OCI-LY7 (cell line): ENCODE data around the gene CAMK4. TPM values are rescaled to one million over a fixed set of nuclear protein-coding genes. Genes with fewer than 3 reads are reported as not detected.

Experiments
- BruUV-seq: library from RNA; stranded (reverse); fragments of 400-500 nt; replicated peaks from 2 replicates; lab custom pipeline; 2021; lab: Mats Ljungman, UMichigan
- CTCF ChIA-PET: fragments of 300-600 bp; sonication (Branson Sonifier 250); formaldehyde crosslinking; loops from one replicate; lab custom pipeline; 2022; ENCODE audit warnings: antibody characterized with exemption; ENCODE audit not compliant: unreplicated experiment; lab: Charles Lee
- POLR2A ChIA-PET: fragments of 300-600 bp; sonication (Branson Sonifier 250); formaldehyde crosslinking; loops from one replicate; lab custom pipeline; 2022; ENCODE audit warnings: antibody characterized with exemption; lab: Charles Lee
- DNase-seq: peaks from one replicate; pipeline ENCODE4 v3.0.0-alpha.2; 2015; ENCODE audit warnings: low spot score
- H2AFZ ChIP-seq: fragments of 200-600 bp; sonication (generic), shearing (Covaris generic); 2 replicates; pipeline ENCODE4 v1.6.1; 2014; ENCODE audit warnings: mild to moderate bottlenecking, antibody characterized with exemption, low read length, moderate library complexity
- H3K27ac ChIP-seq: fragments of 200-600 bp; sonication (generic); 2 replicates; pipeline ENCODE4 v1.5.1; 2014; ENCODE audit warnings: mixed run types, low read depth, mild to moderate bottlenecking, moderate library complexity, low read length, inconsistent platforms; ENCODE audit not compliant: poor library complexity, severe bottlenecking
- H3K36me3 ChIP-seq: fragments of 200-600 bp; sonication (generic); 2 replicates; pipeline ENCODE4 v1.6.1; 2014; ENCODE audit warnings: mild to moderate bottlenecking, antibody characterized with exemption, low read length, moderate library complexity, mixed read lengths; ENCODE audit not compliant: insufficient read depth
- H3K4me1 ChIP-seq: fragments of 200-600 bp; sonication (generic); 2 replicates; pipeline ENCODE4 v1.5.1; 2014; ENCODE audit warnings: mild to moderate bottlenecking, low read length; ENCODE audit not compliant: insufficient read depth, poor library complexity, severe bottlenecking
- H3K4me2 ChIP-seq: fragments of 200-600 bp; sonication (generic); 2 replicates; pipeline ENCODE4 v1.6.1; 2014; ENCODE audit warnings: mild to moderate bottlenecking, low read length
- H3K4me3 ChIP-seq: fragments of 200-600 bp; sonication (generic); 2 replicates; pipeline ENCODE4 v1.5.1; 2014; ENCODE audit warnings: mild to moderate bottlenecking, low read depth, low read length; ENCODE audit not compliant: poor library complexity, severe bottlenecking
- H3K79me2 ChIP-seq: fragments of 200-600 bp; sonication (generic); 2 replicates; pipeline ENCODE4 v1.6.1; 2016; ENCODE audit warnings: low read depth, mild to moderate bottlenecking, low read length, moderate library complexity, mixed read lengths; ENCODE audit not compliant: insufficient read depth
- H3K9me2 ChIP-seq: fragments of 200-600 bp; sonication (generic); 2 replicates; pipeline ENCODE4 v1.6.1; 2016; ENCODE audit warnings: mild to moderate bottlenecking, low read length, mixed read lengths; ENCODE audit not compliant: insufficient read depth
- H3K9me3 ChIP-seq: fragments of 200-600 bp; sonication (generic); 2 replicates; pipeline ENCODE4 v1.6.1; 2014; ENCODE audit warnings: mild to moderate bottlenecking, mixed run types, low read length, mixed read lengths
- H4K20me1 ChIP-seq: fragments of 200-600 bp; sonication (generic); 2 replicates; pipeline ENCODE4 v1.6.1; 2014; ENCODE audit warnings: mild to moderate bottlenecking, antibody characterized with exemption, low read length, moderate library complexity, mixed read lengths; ENCODE audit not compliant: insufficient read depth
- EZH2phosphoT487 ChIP-seq: fragments of 200-600 bp; sonication (generic); IDR thresholded peaks from 2 replicates; pipeline ENCODE4 v1.6.1; 2018; ENCODE audit warnings: low read depth, borderline replicate concordance, mild to moderate bottlenecking, mixed run types, antibody characterized with exemption, low read length, moderate library complexity, mixed read lengths
- intact Hi-C: fragments of 100-400 bp; cut with micrococcal nuclease; formaldehyde crosslinking; loops from one replicate; pipeline ENCODE4 v1.10.0; 2022; ENCODE audit not compliant: unreplicated experiment
- total RNA-seq, 2 experiments: library from RNA; depleted of rRNA in 1 of 2; stranded (reverse); fragments of >200 nt in 1 of 2; shearing (Covaris generic) in 1 of 2; gene quantifications; 2 replicates each; pipeline ENCODE4 v1.2.3, GENCODE V29; 2014 to 2022
- TF ChIP-seq, protein P1 (sequence below): fragments of 200-600 bp; sonication (generic); conservative IDR thresholded peaks from 2 replicates; pipeline ENCODE4 v1.5.1; 2014; ENCODE audit warnings: mild to moderate bottlenecking, antibody characterized with exemption, low read length, moderate library complexity, mixed read lengths

The CAMK4 gene
- total RNA-seq, 2 experiments from 2014 or later: 25.4 to 40.2 TPM

DNA sequence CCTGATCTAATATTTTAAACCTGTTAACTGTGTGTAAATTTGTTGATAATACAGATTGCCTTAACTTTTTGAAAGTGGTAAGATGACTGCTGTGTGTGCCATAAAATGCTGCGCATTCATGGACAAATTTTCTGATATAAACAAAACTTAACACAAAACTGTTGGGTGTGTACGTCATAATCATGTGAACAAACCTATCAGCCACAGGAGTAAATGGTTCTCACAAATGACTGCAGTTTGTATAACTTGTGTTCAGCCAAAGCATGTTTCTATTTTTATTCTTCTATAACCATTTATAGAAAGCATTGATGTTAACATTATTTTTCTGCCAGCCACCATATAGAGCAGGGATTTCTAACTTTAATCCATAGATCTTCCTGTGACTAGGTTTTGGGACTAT, 21.5 kb downstream of the CAMK4 start:
- Histone ChIP-seq H3K27ac (no peak overlapping the region), H2AFZ (no peak overlapping the region), H3K79me2 (no peaks in the 10 kb centered on the region), H3K4me1 (no peaks in the 10 kb centered on the region), H3K4me2 (no peak overlapping the region), H3K36me3 (no peaks in the 10 kb centered on the region), H3K9me3 (no peaks in the 10 kb centered on the region), H4K20me1 (no peaks in the 10 kb centered on the region), H3K4me3 (no peak overlapping the region), H3K9me2 (no peaks in the 10 kb centered on the region)
- BruUV-seq: no TSS peak
- intact Hi-C loops: no loop called here
- ChIA-PET CTCF (no interaction called here), POLR2A (interaction anchor here (1.3 to 1.9 kb wide), 2 partner anchors 9 to 14 kb away, joined by 3 to 8 read pairs; no protein-coding TSS in a partner anchor)
- no peak for DNase-seq
- TF ChIP-seq EZH2phosphoT487: no peak
- TF ChIP-seq, protein P1, sequence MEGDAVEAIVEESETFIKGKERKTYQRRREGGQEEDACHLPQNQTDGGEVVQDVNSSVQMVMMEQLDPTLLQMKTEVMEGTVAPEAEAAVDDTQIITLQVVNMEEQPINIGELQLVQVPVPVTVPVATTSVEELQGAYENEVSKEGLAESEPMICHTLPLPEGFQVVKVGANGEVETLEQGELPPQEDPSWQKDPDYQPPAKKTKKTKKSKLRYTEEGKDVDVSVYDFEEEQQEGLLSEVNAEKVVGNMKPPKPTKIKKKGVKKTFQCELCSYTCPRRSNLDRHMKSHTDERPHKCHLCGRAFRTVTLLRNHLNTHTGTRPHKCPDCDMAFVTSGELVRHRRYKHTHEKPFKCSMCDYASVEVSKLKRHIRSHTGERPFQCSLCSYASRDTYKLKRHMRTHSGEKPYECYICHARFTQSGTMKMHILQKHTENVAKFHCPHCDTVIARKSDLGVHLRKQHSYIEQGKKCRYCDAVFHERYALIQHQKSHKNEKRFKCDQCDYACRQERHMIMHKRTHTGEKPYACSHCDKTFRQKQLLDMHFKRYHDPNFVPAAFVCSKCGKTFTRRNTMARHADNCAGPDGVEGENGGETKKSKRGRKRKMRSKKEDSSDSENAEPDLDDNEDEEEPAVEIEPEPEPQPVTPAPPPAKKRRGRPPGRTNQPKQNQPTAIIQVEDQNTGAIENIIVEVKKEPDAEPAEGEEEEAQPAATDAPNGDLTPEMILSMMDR: no peak

DNA sequence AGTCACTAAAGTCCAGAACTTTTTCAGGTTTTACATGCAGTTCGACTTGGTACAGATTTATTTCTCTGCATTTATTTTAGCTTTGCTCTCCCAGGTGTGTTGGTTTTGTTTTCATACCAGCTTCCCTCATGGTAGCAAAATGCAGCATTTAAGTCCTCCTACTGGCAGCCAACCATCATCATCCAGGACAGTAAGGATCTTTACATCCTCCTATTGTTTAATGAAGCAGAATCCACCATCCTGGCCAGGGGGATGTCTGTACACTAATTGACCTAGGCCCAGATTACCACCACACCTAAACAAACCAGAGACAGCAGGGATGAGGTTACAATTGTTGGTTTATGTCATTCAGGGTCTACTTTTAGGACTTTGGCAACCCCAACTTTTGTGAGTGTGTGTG, 22.3 kb downstream of the CAMK4 start:
- Histone ChIP-seq H3K36me3 (no peaks in the 10 kb centered on the region), H3K9me3 (no peaks in the 10 kb centered on the region), H3K4me3 (no peak overlapping the region), H3K9me2 (no peaks in the 10 kb centered on the region), H3K4me1 (no peaks in the 10 kb centered on the region), H3K79me2 (no peaks in the 10 kb centered on the region), H4K20me1 (no peaks in the 10 kb centered on the region), H2AFZ (no peak overlapping the region), H3K27ac (no peak overlapping the region), H3K4me2 (no peak overlapping the region)
- TF ChIP-seq EZH2phosphoT487: no peak
- TF ChIP-seq, protein P1: no peak
- no TSS peak for BruUV-seq
- DNase-seq: no peak
- intact Hi-C loops: no loop called here
- POLR2A ChIA-PET: interaction anchor here (1.0 to 1.5 kb wide), 3 partner anchors 8 to 16 kb away, joined by 4 to 6 read pairs (median 5); no protein-coding TSS in a partner anchor
- CTCF ChIA-PET: no interaction called here

DNA sequence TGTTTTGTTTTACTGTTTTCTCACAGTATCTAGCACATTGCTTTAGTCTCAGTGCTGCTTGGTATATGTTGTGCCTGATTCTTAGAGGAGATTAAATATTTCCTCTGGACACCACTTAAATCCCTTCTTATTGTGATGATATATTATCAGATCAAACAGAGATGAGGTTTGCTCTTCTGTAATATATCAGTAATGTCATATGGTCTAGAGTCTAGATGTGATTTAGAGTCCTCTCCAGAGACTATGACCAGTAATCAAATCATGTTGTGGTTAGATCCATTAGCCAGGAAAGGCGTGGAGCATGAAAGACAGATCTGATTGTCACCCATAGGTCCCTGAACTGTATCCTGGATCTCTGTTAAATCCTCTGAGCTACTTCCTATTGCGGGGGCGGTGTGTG, 24.4 kb downstream of the CAMK4 start:
- ChIA-PET POLR2A (interaction anchor here (0.7 kb wide), 1 partner anchor 16 kb away, joined by 3 read pairs; no protein-coding TSS in a partner anchor), CTCF (no interaction called here)
- no TSS peak for BruUV-seq
- DNase-seq: no peak
- intact Hi-C loops: no loop called here
- Histone ChIP-seq H3K4me3 (no peak overlapping the region), H3K9me3 (no peaks in the 10 kb centered on the region), H3K36me3 (no peaks in the 10 kb centered on the region), H3K4me2 (no peak overlapping the region), H2AFZ (no peak overlapping the region), H4K20me1 (no peaks in the 10 kb centered on the region), H3K79me2 (no peaks in the 10 kb centered on the region), H3K9me2 (no peaks in the 10 kb centered on the region), H3K27ac (no peak overlapping the region), H3K4me1 (peaks cover 10% of the 10 kb centered on the region)
- TF ChIP-seq, protein P1: no peak
